Keratinocyte (primary cell): ENCODE results near the gene CRHBP.

Source experiments
- EZH2 ChIP-seq: IDR thresholded peaks from one replicate; pipeline ENCODE4 v1.6.1; 2012; ENCODE audit warnings: inconsistent platforms, mild to moderate bottlenecking, low read length, moderate library complexity
- TF ChIP-seq, protein P1 (sequence below), 3 experiments: IDR thresholded peaks in 1 of 3; conservative IDR thresholded peaks in 1 of 3; optimal IDR thresholded peaks in 1 of 3; 2 replicates in 2 of 3; 3 replicates in 1 of 3; pipeline versions ENCODE3 to v1.5.1; 2011; ENCODE audit warnings: low read length in 3 of 3, mild to moderate bottlenecking in 3 of 3, moderate library complexity in 2 of 3, control low read depth in 1 of 3, inconsistent platforms in 1 of 3; ENCODE audit not compliant: insufficient read depth in 2 of 3; ENCODE audit errors: extremely low read depth in 1 of 3

- TF ChIP-seq, protein P1, sequence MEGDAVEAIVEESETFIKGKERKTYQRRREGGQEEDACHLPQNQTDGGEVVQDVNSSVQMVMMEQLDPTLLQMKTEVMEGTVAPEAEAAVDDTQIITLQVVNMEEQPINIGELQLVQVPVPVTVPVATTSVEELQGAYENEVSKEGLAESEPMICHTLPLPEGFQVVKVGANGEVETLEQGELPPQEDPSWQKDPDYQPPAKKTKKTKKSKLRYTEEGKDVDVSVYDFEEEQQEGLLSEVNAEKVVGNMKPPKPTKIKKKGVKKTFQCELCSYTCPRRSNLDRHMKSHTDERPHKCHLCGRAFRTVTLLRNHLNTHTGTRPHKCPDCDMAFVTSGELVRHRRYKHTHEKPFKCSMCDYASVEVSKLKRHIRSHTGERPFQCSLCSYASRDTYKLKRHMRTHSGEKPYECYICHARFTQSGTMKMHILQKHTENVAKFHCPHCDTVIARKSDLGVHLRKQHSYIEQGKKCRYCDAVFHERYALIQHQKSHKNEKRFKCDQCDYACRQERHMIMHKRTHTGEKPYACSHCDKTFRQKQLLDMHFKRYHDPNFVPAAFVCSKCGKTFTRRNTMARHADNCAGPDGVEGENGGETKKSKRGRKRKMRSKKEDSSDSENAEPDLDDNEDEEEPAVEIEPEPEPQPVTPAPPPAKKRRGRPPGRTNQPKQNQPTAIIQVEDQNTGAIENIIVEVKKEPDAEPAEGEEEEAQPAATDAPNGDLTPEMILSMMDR (optimal IDR thresholded peaks at IDR 0.05 in 1 of 3, IDR thresholded peaks at IDR 0.05 in 1 of 3, conservative IDR thresholded peaks at IDR 0.05 in 1 of 3; ENCODE audit: extremely low read depth in 1 of 3, insufficient read depth in 2 of 3, low read length in 3 of 3) = no peak
- TF ChIP-seq EZH2 = no peak
Observed at GRCh38 chr5:76999451-76999850, 46.6 kb downstream of the CRHBP start.
